Smooth muscle cell (in vitro differentiated cells): Measurements from ENCODE around the gene TUBB6. TPM values are rescaled to one million over a fixed set of nuclear protein-coding genes. Genes with fewer than 3 reads are reported as not detected.

Experiments
- DNase-seq: peaks from one replicate; lab custom pipeline; 2025; ENCODE audit not compliant: unreplicated experiment; lab: John Stamatoyannopoulos, UW
- H2AFZ ChIP-seq: fragments of 200-600 bp; sonication (generic); 2 replicates; pipeline ENCODE4 v1.6.0; 2016; ENCODE audit warnings: antibody characterized with exemption, low read depth, mild to moderate bottlenecking
- H3F3A ChIP-seq: fragments of 200-600 bp; sonication (generic); 2 replicates; pipeline ENCODE4 v1.6.0; 2017; ENCODE audit warnings: antibody characterized with exemption, low read depth
- H3K27ac ChIP-seq: fragments of 200-600 bp; sonication (generic); 2 replicates; pipeline ENCODE4 v1.5.1; 2016; ENCODE audit warnings: low read depth, mild to moderate bottlenecking
- H3K27me3 ChIP-seq: fragments of 200-600 bp; sonication (generic); 2 replicates; pipeline ENCODE4 v1.6.1; 2016; ENCODE audit warnings: low read depth, mild to moderate bottlenecking
- H3K36me3 ChIP-seq: fragments of 200-600 bp; sonication (generic); 2 replicates; pipeline ENCODE4 v1.5.1; 2016; ENCODE audit warnings: low read depth
- H3K4me1 ChIP-seq: fragments of 200-600 bp; sonication (generic); 2 replicates; pipeline ENCODE4 v1.5.1; 2016; ENCODE audit warnings: low read depth
- H3K4me2 ChIP-seq: fragments of 200-600 bp; sonication (generic); 2 replicates; pipeline ENCODE4 v1.6.0; 2016; ENCODE audit warnings: mild to moderate bottlenecking
- H3K4me3 ChIP-seq: fragments of 200-600 bp; sonication (generic); 2 replicates; pipeline ENCODE4 v1.5.1; 2016; ENCODE audit warnings: mild to moderate bottlenecking
- H3K79me2 ChIP-seq: fragments of 200-600 bp; sonication (generic); 2 replicates; pipeline ENCODE4 v1.6.0; 2016; ENCODE audit warnings: low read depth, mild to moderate bottlenecking
- H3K9ac ChIP-seq: fragments of 200-600 bp; sonication (generic); 2 replicates; pipeline ENCODE4 v1.6.0; 2016; ENCODE audit warnings: low read depth
- H3K9me3 ChIP-seq: fragments of 200-600 bp; sonication (generic); replicated peaks from 2 replicates; pipeline ENCODE4 v1.5.1; 2016; ENCODE audit warnings: low read depth
- H4K20me1 ChIP-seq: fragments of 200-600 bp; sonication (generic); 2 replicates; pipeline ENCODE4 v1.6.0; 2016; ENCODE audit warnings: low read depth
- CTCF ChIP-seq: fragments of 200-600 bp; sonication (generic); IDR thresholded peaks from 2 replicates; pipeline ENCODE4 v1.5.1; 2017; ENCODE audit warnings: borderline replicate concordance, mild to moderate bottlenecking, antibody characterized with exemption; ENCODE audit not compliant: insufficient read depth, poor library complexity, severe bottlenecking
- WGBS: methylation state at CpG from one replicate; pipeline ENCODE4 v1.1.7; 2016; ENCODE audit warnings: low lambda C conversion rate; 5-methylcytosine and 5-hydroxymethylcytosine counted together
- polyA plus RNA-seq: library from polyadenylated mRNA; unstranded; fragments of >200 nt; fragmentation: Nextera tagmentation; extraction: Ambion mirVana; gene quantifications from 2 replicates; pipeline ENCODE4 v1.2.1, GENCODE V29; 2016
- total RNA-seq: library from RNA; depleted of rRNA; stranded (reverse); fragments of >200 nt; gene quantifications from 2 replicates; pipeline ENCODE4 v1.2.3, GENCODE V29; 2014

The TUBB6 gene
- total RNA-seq (344 and 460 TPM in 2 replicates), polyA plus RNA-seq (345 and 359 TPM in 2 replicates)

GRCh38 chr18:12307701-12308385 lies at the start of gene TUBB6:
TUBB6 (plus strand) TSS chr18:12308241; CDS start chr18:12308293, 52 bp downstream.
- Histone ChIP-seq H3K4me3 (peak within 1 kb of the TSS; percentile 96), H3K4me1 (peaks cover 21% of the 10 kb centered on the region), H3K79me2 (peaks cover 54% of the 10 kb centered on the region), H2AFZ (peak within 1 kb of the TSS; percentile 5), H3K9me3 (peaks cover 12% of the 10 kb centered on the region), H3K27ac (peak within 1 kb of the TSS; percentile 95), H3F3A (peaks cover 14% of the 10 kb centered on the region), H3K36me3 (peaks cover 23% of the 10 kb centered on the region), H3K27me3 (no peaks in the 10 kb centered on the region), H4K20me1 (peaks cover 39% of the 10 kb centered on the region), H3K9ac (peak within 1 kb of the TSS; percentile 88), H3K4me2 (peak within 1 kb of the TSS; percentile 98)
- WGBS, result 1% methylated on average over 48 of the region's 88 CpGs
- DNase-seq, result peak; percentile 82
- no peak for TF ChIP-seq CTCF

DNA sequence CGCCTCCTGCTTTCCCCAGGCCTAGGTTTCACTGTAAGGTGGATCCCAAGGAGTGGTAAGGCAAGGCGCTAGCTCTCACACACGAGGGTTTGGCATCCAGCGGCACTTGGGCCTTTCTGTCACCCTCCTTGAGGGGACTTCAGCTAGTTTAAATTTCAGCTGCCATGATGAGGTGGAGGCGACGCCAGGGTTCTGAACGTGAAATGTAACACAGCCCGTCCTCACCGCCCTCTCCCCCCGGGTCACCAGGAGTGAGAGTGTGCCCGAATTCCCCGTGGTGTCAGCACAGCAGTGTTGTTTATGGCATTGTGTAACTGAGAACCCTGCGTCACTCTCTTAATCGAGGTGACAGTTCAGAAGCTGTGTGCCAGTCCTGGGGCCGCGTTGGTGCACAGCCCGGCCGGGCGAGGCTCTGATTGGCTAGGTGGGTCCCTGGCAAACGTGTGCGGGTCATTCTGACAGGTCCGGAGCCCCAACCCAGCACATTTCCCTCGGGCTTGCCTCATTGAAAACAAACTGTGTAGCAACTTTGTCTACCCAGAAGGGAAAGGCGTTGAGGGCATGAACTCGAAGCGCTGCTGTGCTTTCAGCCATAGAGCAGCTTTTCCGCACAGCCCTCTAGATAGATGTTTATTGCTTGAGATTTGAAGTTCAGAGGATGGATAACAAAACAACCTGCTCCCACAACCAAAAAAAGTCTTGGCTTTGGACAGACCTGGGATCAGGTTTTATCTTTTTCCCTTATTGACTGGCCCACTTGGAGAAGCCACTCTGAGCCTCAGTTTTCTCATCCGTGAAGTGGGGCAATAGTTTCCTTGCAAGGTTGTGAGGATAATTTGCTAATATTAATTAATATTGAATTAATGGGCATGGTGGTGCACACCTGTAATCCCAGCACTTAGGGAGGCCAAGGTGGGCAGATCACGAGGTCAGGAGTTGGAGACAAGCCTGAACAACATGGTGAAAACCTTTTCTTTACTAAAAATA lies 49.0 kb upstream of the TUBB6 start:
- no peaks in the 10 kb centered on the region for H3K36me3 ChIP-seq
- peaks cover 2% of the 10 kb centered on the region for H3K4me1 ChIP-seq
- no peak overlapping the region for H3K27ac ChIP-seq
- no peak overlapping the region for H3K4me2 ChIP-seq
- no peak for TF ChIP-seq CTCF
- H3F3A ChIP-seq, result no peaks in the 10 kb centered on the region
- peaks cover 20% of the 10 kb centered on the region for H3K27me3 ChIP-seq
- no peaks in the 10 kb centered on the region for H3K79me2 ChIP-seq
- 87% methylated on average over 29 of the region's 29 CpGs for WGBS
- no peak overlapping the region for H2AFZ ChIP-seq
- no peak for DNase-seq
- no peaks in the 10 kb centered on the region for H4K20me1 ChIP-seq
- H3K4me3 ChIP-seq, result no peak overlapping the region
- H3K9ac ChIP-seq, result no peak overlapping the region
- H3K9me3 ChIP-seq, result no peaks in the 10 kb centered on the region

DNA sequence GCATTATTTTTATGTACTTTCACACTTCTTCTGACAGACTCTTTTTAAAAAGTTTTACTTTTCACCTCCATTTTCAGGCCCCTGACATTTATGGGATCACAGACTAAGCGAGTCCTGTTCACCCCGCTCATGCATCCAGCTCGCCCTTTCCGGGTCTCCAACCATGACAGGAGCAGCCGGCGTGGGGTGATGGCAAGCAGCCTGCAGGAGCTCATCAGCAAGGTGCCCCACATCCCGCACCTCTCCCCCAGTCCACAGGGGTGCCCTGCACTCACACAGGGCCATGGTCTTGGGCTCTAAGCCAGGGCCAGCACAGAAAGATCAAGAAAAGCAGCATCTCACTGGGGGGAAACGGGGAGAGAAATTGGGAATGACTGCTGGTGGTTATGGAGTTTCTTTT lies 45.3 kb upstream of the TUBB6 start:
- 90% methylated on average over 8 of the region's 8 CpGs for WGBS
- Histone ChIP-seq H3K79me2 (no peaks in the 10 kb centered on the region), H3K27me3 (peaks cover 9% of the 10 kb centered on the region), H3F3A (no peaks in the 10 kb centered on the region), H2AFZ (no peak overlapping the region), H3K4me1 (no peaks in the 10 kb centered on the region), H3K27ac (no peak overlapping the region), H3K9ac (no peak overlapping the region), H3K36me3 (no peaks in the 10 kb centered on the region), H3K4me3 (no peak overlapping the region), H3K4me2 (no peak overlapping the region), H3K9me3 (no peaks in the 10 kb centered on the region), H4K20me1 (no peaks in the 10 kb centered on the region)
- no peak for TF ChIP-seq CTCF
- no peak for DNase-seq
